ENCODE results near the gene NEGR1. TPM values are rescaled to one million over a fixed set of nuclear protein-coding genes. Genes with fewer than 3 reads are reported as not detected.

Gene NEGR1
- total RNA-seq, 4 donors from 2014 or later: 0.49 to 8.8 (median 2.7) TPM

- no peak for DNase-seq
- WGBS, 2 donors: 13 to 23% methylated on average over 1 of the region's 1 CpG
- peaks cover 0 to 5% (median 5%) of the 10 kb centered on the region in 3 donors for H3K9me3 ChIP-seq
- no peaks in the 10 kb centered on the region for H3K36me3 ChIP-seq
- no peak overlapping the region for H3K27ac ChIP-seq
- intact Hi-C loops (cut with DNase I): no loop called here
- H3K27me3 ChIP-seq: no peaks in the 10 kb centered on the region
- TF ChIP-seq POLR2A (IDR thresholded peaks at IDR 0.05): no peak
- TF ChIP-seq, protein P1, sequence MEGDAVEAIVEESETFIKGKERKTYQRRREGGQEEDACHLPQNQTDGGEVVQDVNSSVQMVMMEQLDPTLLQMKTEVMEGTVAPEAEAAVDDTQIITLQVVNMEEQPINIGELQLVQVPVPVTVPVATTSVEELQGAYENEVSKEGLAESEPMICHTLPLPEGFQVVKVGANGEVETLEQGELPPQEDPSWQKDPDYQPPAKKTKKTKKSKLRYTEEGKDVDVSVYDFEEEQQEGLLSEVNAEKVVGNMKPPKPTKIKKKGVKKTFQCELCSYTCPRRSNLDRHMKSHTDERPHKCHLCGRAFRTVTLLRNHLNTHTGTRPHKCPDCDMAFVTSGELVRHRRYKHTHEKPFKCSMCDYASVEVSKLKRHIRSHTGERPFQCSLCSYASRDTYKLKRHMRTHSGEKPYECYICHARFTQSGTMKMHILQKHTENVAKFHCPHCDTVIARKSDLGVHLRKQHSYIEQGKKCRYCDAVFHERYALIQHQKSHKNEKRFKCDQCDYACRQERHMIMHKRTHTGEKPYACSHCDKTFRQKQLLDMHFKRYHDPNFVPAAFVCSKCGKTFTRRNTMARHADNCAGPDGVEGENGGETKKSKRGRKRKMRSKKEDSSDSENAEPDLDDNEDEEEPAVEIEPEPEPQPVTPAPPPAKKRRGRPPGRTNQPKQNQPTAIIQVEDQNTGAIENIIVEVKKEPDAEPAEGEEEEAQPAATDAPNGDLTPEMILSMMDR (IDR thresholded peaks at IDR 0.05): no peak
- no peak overlapping the region for H3K4me3 ChIP-seq
- H3K4me1 ChIP-seq: no peaks in the 10 kb centered on the region
Measured at GRCh38 chr1:71599306-71599705, 683.0 kb downstream of the NEGR1 start.

GRCh38 chr1:71593523-71593922, 688.8 kb downstream of the NEGR1 start:
- DNase-seq: no peak
- TF ChIP-seq POLR2A (IDR thresholded peaks at IDR 0.05): no peak
- TF ChIP-seq, protein P1 (IDR thresholded peaks at IDR 0.05): no peak
- intact Hi-C loops (cut with DNase I): no loop called here
- Histone ChIP-seq H3K36me3 (no peaks in the 10 kb centered on the region), H3K9me3 (no peaks in the 10 kb centered on the region), H3K27ac (no peak overlapping the region), H3K27me3 (no peaks in the 10 kb centered on the region), H3K4me1 (no peaks in the 10 kb centered on the region), H3K4me3 (no peak overlapping the region)

DNA sequence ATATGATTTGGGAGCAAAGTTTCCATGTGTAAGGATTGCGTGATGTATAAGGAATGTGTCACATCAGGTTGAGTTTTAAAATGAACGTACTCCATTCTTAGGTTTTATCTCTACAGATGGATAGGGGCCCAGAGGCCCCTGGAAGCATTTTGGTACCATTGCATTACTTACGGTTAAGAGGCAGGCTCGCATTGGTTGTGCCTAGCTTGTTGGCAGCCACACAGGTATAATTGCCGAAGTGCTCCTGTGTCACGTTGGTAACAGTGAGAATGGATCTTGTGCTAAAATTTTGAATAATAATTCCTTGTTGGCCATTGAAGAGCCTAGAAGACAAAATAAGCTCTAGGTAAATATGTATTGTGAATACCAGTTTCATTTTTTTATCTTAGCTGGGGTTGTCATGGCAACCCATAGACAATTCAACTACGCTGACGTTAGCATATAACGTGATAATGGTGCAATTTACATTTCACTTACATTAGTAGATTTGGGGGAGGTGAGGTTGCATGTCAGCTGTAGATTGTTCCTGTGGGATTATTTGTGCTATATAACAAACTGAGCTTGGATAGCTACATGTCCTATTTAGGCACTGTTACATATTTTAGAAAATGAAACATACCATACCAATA, 689.6 kb downstream of the NEGR1 start:
- no peak for TF ChIP-seq POLR2A (IDR thresholded peaks at IDR 0.05)
- TF ChIP-seq, protein P1 (IDR thresholded peaks at IDR 0.05): no peak
- 40 to 41% methylated on average over 9 of the region's 9 CpGs for WGBS, 2 donors

GRCh38 chr1:71589005-71589404, 693.3 kb downstream of the NEGR1 start:
- H3K4me1 ChIP-seq: no peaks in the 10 kb centered on the region
- no peaks in the 10 kb centered on the region for H3K9me3 ChIP-seq
- TF ChIP-seq POLR2A (IDR thresholded peaks at IDR 0.05): no peak
- TF ChIP-seq, protein P1 (IDR thresholded peaks at IDR 0.05): no peak
- H3K4me3 ChIP-seq: no peak overlapping the region
- H3K36me3 ChIP-seq: no peaks in the 10 kb centered on the region
- no peak overlapping the region for H3K27ac ChIP-seq
- 43 to 50% methylated on average over 2 of the region's 2 CpGs for WGBS, 2 donors
- H3K27me3 ChIP-seq: no peaks in the 10 kb centered on the region
- intact Hi-C loops (cut with DNase I): no loop called here
- no peak for DNase-seq

More for the DNA sequence above, 689.6 kb downstream of the NEGR1 start:
- Histone ChIP-seq H3K27me3 (no peaks in the 10 kb centered on the region), H3K36me3 (no peaks in the 10 kb centered on the region), H3K27ac (no peak overlapping the region), H3K4me1 (no peaks in the 10 kb centered on the region), H3K9me3 (no peaks in the 10 kb centered on the region), H3K4me3 (no peak overlapping the region)
- intact Hi-C loops (cut with DNase I): no loop called here
- no peak for DNase-seq

DNA sequence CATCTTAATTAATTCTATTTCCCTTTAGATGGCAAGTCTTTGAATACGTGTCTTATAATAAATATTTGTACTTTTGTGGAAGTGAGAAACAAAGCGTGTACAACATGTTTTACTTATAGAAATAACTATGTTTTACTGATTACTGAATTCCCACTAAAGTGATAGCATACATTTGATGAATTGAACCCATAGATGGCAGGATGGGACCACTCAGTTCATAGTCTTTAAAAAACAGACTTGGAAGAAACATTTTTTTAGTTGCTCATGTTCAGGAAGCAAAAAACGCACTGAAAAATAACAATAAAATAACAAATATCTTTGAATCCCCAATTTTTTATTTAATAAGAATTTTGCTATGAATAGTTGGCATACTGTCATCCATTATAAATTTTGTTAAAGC, 694.4 kb downstream of the NEGR1 start:
- WGBS, 2 donors: 26 to 38% methylated on average over 3 of the region's 3 CpGs
- intact Hi-C loops (cut with DNase I): no loop called here

More for the DNA sequence above, 694.4 kb downstream of the NEGR1 start:
- no peaks in the 10 kb centered on the region for H3K36me3 ChIP-seq
- H3K27ac ChIP-seq: no peak overlapping the region
- H3K4me1 ChIP-seq: no peaks in the 10 kb centered on the region
- no peak for TF ChIP-seq POLR2A (IDR thresholded peaks at IDR 0.05)
- TF ChIP-seq, protein P1 (IDR thresholded peaks at IDR 0.05): no peak
- H3K9me3 ChIP-seq: no peaks in the 10 kb centered on the region
- no peak for DNase-seq
- H3K27me3 ChIP-seq: no peaks in the 10 kb centered on the region
- H3K4me3 ChIP-seq: no peak overlapping the region
